Effector memory CD4-positive, alpha-beta T cell (primary cell): ENCODE results near the gene MDH1B.

Experiments used
- DNase-seq, 3 donors: peaks; one replicate each; pipeline ENCODE4 v3.0.0-alpha.2; 2020
- H3K27ac ChIP-seq: 2 replicates; pipeline ENCODE4 v1.7.0; 2013; ENCODE audit warnings: mild to moderate bottlenecking, low read length, moderate library complexity; ENCODE audit not compliant: insufficient read depth, poor library complexity, severe bottlenecking
- H3K27me3 ChIP-seq: replicated peaks from 2 replicates; pipeline ENCODE4 v1.7.0; 2013; ENCODE audit warnings: mild to moderate bottlenecking, low read length; ENCODE audit not compliant: insufficient read depth, control insufficient read depth, poor library complexity, severe bottlenecking
- H3K36me3 ChIP-seq: 2 replicates; pipeline ENCODE4 v1.7.0; 2013; ENCODE audit warnings: mild to moderate bottlenecking, low read length, moderate library complexity; ENCODE audit not compliant: control insufficient read depth, insufficient read depth
- H3K4me1 ChIP-seq: 2 replicates; pipeline ENCODE4 v1.7.0; 2013; ENCODE audit warnings: low read length, mild to moderate bottlenecking; ENCODE audit not compliant: control insufficient read depth, insufficient read depth, poor library complexity, severe bottlenecking
- H3K4me3 ChIP-seq: 2 replicates; pipeline ENCODE4 v1.7.0; 2013; ENCODE audit warnings: low read length, low read depth, mild to moderate bottlenecking; ENCODE audit not compliant: insufficient read depth, poor library complexity, severe bottlenecking
- H3K9me3 ChIP-seq: 2 replicates; pipeline ENCODE4 v1.7.0; 2013; ENCODE audit warnings: mild to moderate bottlenecking, low read length, moderate library complexity; ENCODE audit not compliant: control insufficient read depth

Gene MDH1B

GRCh38 chr2:206701952-206702605 is 63.0 kb downstream of the MDH1B start:
- Histone ChIP-seq H3K36me3 (no peaks in the 10 kb centered on the region), H3K27me3 (no peaks in the 10 kb centered on the region), H3K27ac (no peak overlapping the region), H3K4me3 (no peak overlapping the region), H3K4me1 (no peaks in the 10 kb centered on the region), H3K9me3 (no peaks in the 10 kb centered on the region)
- no peak for DNase-seq

- Histone ChIP-seq H3K4me3 (no peak overlapping the region), H3K27me3 (no peaks in the 10 kb centered on the region), H3K27ac (no peak overlapping the region), H3K36me3 (no peaks in the 10 kb centered on the region), H3K9me3 (no peaks in the 10 kb centered on the region), H3K4me1 (no peaks in the 10 kb centered on the region)
- DNase-seq = no peak
These were observed 65.0 kb downstream of the MDH1B start for GRCh38 chr2:206700156-206700555.

GRCh38 chr2:206698811-206699210 is 66.3 kb downstream of the MDH1B start:
- no peaks in the 10 kb centered on the region for H3K9me3 ChIP-seq
- DNase-seq = no peak
- H3K27ac ChIP-seq = no peak overlapping the region
- no peaks in the 10 kb centered on the region for H3K27me3 ChIP-seq
- no peaks in the 10 kb centered on the region for H3K4me1 ChIP-seq
- no peaks in the 10 kb centered on the region for H3K36me3 ChIP-seq
- H3K4me3 ChIP-seq = no peak overlapping the region

- no peaks in the 10 kb centered on the region for H3K9me3 ChIP-seq
- H3K4me1 ChIP-seq = no peaks in the 10 kb centered on the region
- DNase-seq = no peak
- no peak overlapping the region for H3K27ac ChIP-seq
- no peaks in the 10 kb centered on the region for H3K27me3 ChIP-seq
- H3K36me3 ChIP-seq = no peaks in the 10 kb centered on the region
- H3K4me3 ChIP-seq = no peak overlapping the region
These were observed 68.2 kb downstream of the MDH1B start for GRCh38 chr2:206696910-206697309.

DNA sequence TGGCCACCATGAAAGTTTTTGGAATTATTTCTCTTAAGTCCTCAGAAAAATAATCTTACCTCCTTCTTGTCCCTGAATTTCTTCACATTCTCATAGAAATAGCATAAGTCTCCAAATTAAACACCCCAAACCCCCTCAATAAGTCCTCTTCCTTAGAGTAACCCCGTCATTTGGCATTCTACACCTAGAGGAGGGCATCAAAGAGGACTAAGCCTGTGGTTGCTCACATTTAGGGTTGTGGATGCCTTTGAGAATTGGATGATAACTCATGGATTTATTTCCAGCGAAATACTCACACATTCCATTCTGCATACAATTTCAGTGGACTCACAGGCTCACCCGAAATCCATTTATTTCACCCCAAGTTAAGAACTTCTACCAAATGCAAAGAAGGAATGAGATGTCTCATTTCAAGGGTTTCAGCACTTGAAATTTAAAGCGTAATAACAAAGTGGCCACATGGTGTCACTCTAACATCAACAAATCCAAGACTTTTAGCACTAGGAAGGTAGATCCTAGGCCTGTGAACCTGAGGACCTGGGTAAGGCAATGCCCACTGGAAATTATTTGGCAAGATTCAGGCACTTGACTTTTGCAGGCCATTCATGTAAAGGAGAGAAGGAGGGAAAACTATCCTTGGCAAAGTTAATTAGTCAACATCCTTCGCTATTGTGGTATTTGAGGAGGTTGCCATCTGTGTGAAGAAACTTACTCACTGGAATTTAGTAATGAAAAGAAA is 71.6 kb downstream of the MDH1B start:
- Histone ChIP-seq H3K27me3 (no peaks in the 10 kb centered on the region), H3K36me3 (no peaks in the 10 kb centered on the region), H3K4me3 (no peak overlapping the region), H3K27ac (no peak overlapping the region), H3K9me3 (no peaks in the 10 kb centered on the region), H3K4me1 (no peaks in the 10 kb centered on the region)
- DNase-seq = peak in 1 of 3 donors; percentile 5

DNA sequence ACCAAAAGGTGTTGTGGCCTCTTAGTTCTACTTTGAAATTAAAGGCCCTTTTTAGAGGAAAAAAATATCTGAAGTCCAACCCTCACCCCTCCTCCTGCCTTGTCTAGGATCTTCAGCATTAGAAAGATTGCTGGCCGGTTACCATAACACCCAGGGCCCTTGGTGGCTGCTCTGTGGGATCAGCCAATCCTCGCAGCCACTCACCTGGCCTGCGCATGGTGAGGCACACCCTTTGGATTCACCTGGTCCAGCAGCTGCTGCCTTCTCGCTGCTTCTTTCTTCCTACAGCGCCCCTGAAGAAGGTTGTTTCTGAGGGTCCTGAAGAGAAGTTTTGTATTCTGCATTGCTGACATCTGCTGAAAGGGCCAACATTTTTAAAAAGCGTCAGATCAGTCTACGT is 72.2 kb downstream of the MDH1B start:
- no peaks in the 10 kb centered on the region for H3K4me1 ChIP-seq
- no peaks in the 10 kb centered on the region for H3K36me3 ChIP-seq
- no peak for DNase-seq
- H3K27me3 ChIP-seq = no peaks in the 10 kb centered on the region
- no peaks in the 10 kb centered on the region for H3K9me3 ChIP-seq
- H3K4me3 ChIP-seq = no peak overlapping the region
- H3K27ac ChIP-seq = no peak overlapping the region

DNA sequence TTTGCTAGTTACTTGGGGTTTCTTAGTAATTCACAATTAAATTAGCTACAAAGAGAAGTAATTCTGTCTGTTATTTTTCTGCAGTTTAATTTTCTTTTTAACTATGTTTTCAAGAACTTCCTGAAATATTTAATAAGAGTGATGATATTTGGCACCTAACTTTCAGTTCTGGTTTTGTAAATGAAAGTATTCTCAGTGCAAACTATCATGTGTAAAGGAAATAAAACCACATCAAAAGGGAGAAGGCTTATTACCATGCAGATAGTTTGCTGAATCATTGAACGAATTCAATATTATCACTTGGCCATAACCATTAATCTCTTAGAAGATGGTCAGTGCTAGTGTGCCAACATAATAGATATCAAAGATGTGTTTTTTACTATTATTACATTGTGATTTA is 76.1 kb downstream of the MDH1B start:
- Histone ChIP-seq H3K4me3 (no peak overlapping the region), H3K9me3 (no peaks in the 10 kb centered on the region), H3K36me3 (no peaks in the 10 kb centered on the region), H3K27ac (no peak overlapping the region), H3K27me3 (peaks cover 6% of the 10 kb centered on the region), H3K4me1 (no peaks in the 10 kb centered on the region)
- DNase-seq = no peak

- no peaks in the 10 kb centered on the region for H3K36me3 ChIP-seq
- peaks cover 6% of the 10 kb centered on the region for H3K27me3 ChIP-seq
- no peaks in the 10 kb centered on the region for H3K4me1 ChIP-seq
- no peak overlapping the region for H3K27ac ChIP-seq
- no peaks in the 10 kb centered on the region for H3K9me3 ChIP-seq
- no peak overlapping the region for H3K4me3 ChIP-seq
- DNase-seq = no peak
These were observed 76.7 kb downstream of the MDH1B start for GRCh38 chr2:206688453-206688852.
